CD14-positive monocyte (primary cell): ENCODE results near the gene ARHGDIB. TPM values are rescaled to one million over a fixed set of nuclear protein-coding genes. Genes with fewer than 3 reads are reported as not detected.

Experiments
- DNase-seq, 3 donors: peaks; one replicate each; pipeline ENCODE4 v3.0.0-alpha.2; 2011 to 2022
- H2AFZ ChIP-seq: 2 replicates; pipeline ENCODE4 v1.6.0; 2012; ENCODE audit warnings: mild to moderate bottlenecking, low read depth, low read length, inconsistent platforms; ENCODE audit not compliant: insufficient read depth, poor library complexity, severe bottlenecking
- H3K27ac ChIP-seq, 2 donors: 1 replicate in 1 of 2; 2 replicates in 1 of 2; pipeline ENCODE4 v1.5.1; 2012 to 2013; ENCODE audit warnings: low read length in 2 of 2, control low read depth in 1 of 2, inconsistent platforms in 1 of 2, low read depth in 1 of 2, mild to moderate bottlenecking in 1 of 2
- H3K27me3 ChIP-seq, 2 donors: one replicate each; pipeline versions ENCODE4 v1.6.0 to v1.6.1; 2011 to 2013; ENCODE audit warnings: low read length in 2 of 2; ENCODE audit not compliant: control insufficient read depth in 2 of 2, insufficient read depth in 2 of 2
- H3K36me3 ChIP-seq, 2 donors: replicated peaks in 1 of 2; 1 replicate in 1 of 2; 2 replicates in 1 of 2; pipeline versions ENCODE4 v1.5.1 to v1.6.1; 2012 to 2013; ENCODE audit warnings: low read length in 2 of 2, control low read depth in 1 of 2, inconsistent platforms in 1 of 2, mild to moderate bottlenecking in 1 of 2; ENCODE audit not compliant: insufficient read depth in 2 of 2, control insufficient read depth in 1 of 2
- H3K4me1 ChIP-seq, 2 donors: 1 replicate in 1 of 2; 2 replicates in 1 of 2; pipeline versions ENCODE4 v1.5.1 to v1.6.1; 2012 to 2013; ENCODE audit warnings: low read length in 2 of 2, control low read depth in 1 of 2, inconsistent platforms in 1 of 2, mild to moderate bottlenecking in 1 of 2, moderate library complexity in 1 of 2; ENCODE audit not compliant: insufficient read depth in 2 of 2, control insufficient read depth in 1 of 2
- H3K4me2 ChIP-seq: replicated peaks from 2 replicates; pipeline ENCODE3; 2012; ENCODE audit warnings: low read length, moderate library complexity, mild to moderate bottlenecking; ENCODE audit not compliant: poor library complexity, severe bottlenecking; ENCODE audit errors: extremely low read depth
- H3K4me3 ChIP-seq, 3 experiments: fragments of 200-600 bp in 1 of 3; sonication (generic) in 1 of 3; replicated peaks in 1 of 3; 1 replicate in 2 of 3; 2 replicates in 1 of 3; pipeline ENCODE4 v1.5.1; 2011 to 2013; ENCODE audit warnings: low read length in 3 of 3, mild to moderate bottlenecking in 3 of 3, control low read depth in 2 of 3, low read depth in 2 of 3, inconsistent platforms in 1 of 3, moderate library complexity in 1 of 3
- H3K79me2 ChIP-seq: 2 replicates; pipeline ENCODE4 v1.6.0; 2012; ENCODE audit warnings: mild to moderate bottlenecking, control low read depth, inconsistent platforms, low read length, moderate library complexity; ENCODE audit not compliant: insufficient read depth
- H3K9ac ChIP-seq: 2 replicates; pipeline ENCODE4 v1.6.0; 2017; ENCODE audit warnings: low read length, mild to moderate bottlenecking; ENCODE audit not compliant: insufficient read depth, poor library complexity, severe bottlenecking
- H3K9me3 ChIP-seq, 2 donors: replicated peaks in 1 of 2; 1 replicate in 1 of 2; 2 replicates in 1 of 2; pipeline versions ENCODE4 v1.5.1 to v1.6.1; 2012 to 2013; ENCODE audit warnings: low read length in 2 of 2, control low read depth in 1 of 2; ENCODE audit not compliant: control insufficient read depth in 1 of 2, insufficient read depth in 1 of 2
- H4K20me1 ChIP-seq: 2 replicates; pipeline ENCODE4 v1.6.0; 2012; ENCODE audit warnings: mild to moderate bottlenecking, low read length, control low read depth, moderate library complexity; ENCODE audit not compliant: insufficient read depth
- H3K27ac Mint-ChIP-seq, 7 donors: one replicate each; pipeline ENCODE4 v1.8.0; 2020; ENCODE audit warnings: mild to moderate bottlenecking in 7 of 7, mixed read lengths in 7 of 7, moderate library complexity in 6 of 7, inconsistent platforms in 2 of 7
- H3K27me3 Mint-ChIP-seq, 3 donors: one replicate each; pipeline ENCODE4 v1.8.0; 2021 to 2022; ENCODE audit warnings: low read depth in 3 of 3, mild to moderate bottlenecking in 3 of 3, mixed read lengths in 3 of 3, moderate library complexity in 3 of 3, inconsistent platforms in 1 of 3
- H3K36me3 Mint-ChIP-seq, 2 donors: one replicate each; pipeline ENCODE4 v1.8.0; 2020; ENCODE audit warnings: mixed read lengths in 2 of 2, inconsistent platforms in 1 of 2, mild to moderate bottlenecking in 1 of 2
- H3K4me1 Mint-ChIP-seq: one replicate; pipeline ENCODE4 v1.8.0; 2020; ENCODE audit warnings: mild to moderate bottlenecking, mixed read lengths
- H3K4me3 Mint-ChIP-seq, 2 donors: one replicate each; pipeline ENCODE4 v1.8.0; 2020; ENCODE audit warnings: mild to moderate bottlenecking in 2 of 2, mixed read lengths in 2 of 2, moderate library complexity in 1 of 2
- H3K9me3 Mint-ChIP-seq, 7 donors: one replicate each; pipeline ENCODE4 v1.8.0; 2020 to 2022; ENCODE audit warnings: mixed read lengths in 7 of 7, mild to moderate bottlenecking in 6 of 7, moderate library complexity in 6 of 7, inconsistent platforms in 2 of 7
- CTCF ChIP-seq: fragments of 200-600 bp; IDR thresholded peaks from one replicate; pipeline ENCODE4 v1.8.0; 2022; ENCODE audit warnings: antibody characterized with exemption, mild to moderate bottlenecking
- WGBS: methylation state at CpG from one replicate; pipeline ENCODE4 v1.1.5; 2013; ENCODE audit warnings: missing lambda C conversion rate; ENCODE audit not compliant: insufficient coverage; 5-methylcytosine and 5-hydroxymethylcytosine counted together
- intact Hi-C, 2 donors: fragments of 100-400 bp; cut with micrococcal nuclease; formaldehyde crosslinking; loops; one replicate each; pipeline versions ENCODE4 v1.15.0 to v1.15.1; 2023
- polyA plus RNA-seq, 3 donors: library from polyadenylated mRNA; depleted of rRNA in 1 of 3; unstranded in 2 of 3; stranded (reverse) in 1 of 3; fragments of 300-500 nt in 2 of 3; fragments of >200 nt in 1 of 3; fragmentation: Illumina TruSeq in 2 of 3; gene quantifications; 1 replicate in 2 of 3; 2 replicates in 1 of 3; pipeline ENCODE4 v1.2.3, GENCODE V29; 2012 to 2021

The ARHGDIB gene
- polyA plus RNA-seq, 3 donors = 1,199 to 2,228 (median 1,854) TPM

GRCh38 chr12:14938301-14938700 is 23.1 kb downstream of the ARHGDIB start, which contains the start of gene ERP27:
ERP27 (minus strand) TSS chr12:14938537; CDS start chr12:14938508, 29 bp downstream.
- H2AFZ ChIP-seq = no peak within 1 kb of the TSS
- H3K9ac ChIP-seq = no peak within 1 kb of the TSS
- no peaks in the 10 kb centered on the region for H3K27me3 ChIP-seq
- H3K9me3 ChIP-seq = no peaks in the 10 kb centered on the region
- Mint-ChIP-seq H3K4me1 (peaks cover 35% of the 10 kb centered on the region), H3K4me3 (no peak within 1 kb of the TSS), H3K36me3 (peaks cover 60 to 70% of the 10 kb centered on the region in 2 donors), H3K27ac (peak within 1 kb of the TSS in 6 of 7 donors; percentile 14 to 82 (median 54)), H3K9me3 (no peaks in the 10 kb centered on the region), H3K27me3 (no peaks in the 10 kb centered on the region)
- H3K4me1 ChIP-seq = peaks cover 6 to 21% of the 10 kb centered on the region in 2 donors
- H3K4me2 ChIP-seq = no peak within 1 kb of the TSS
- 0% methylated on average over 1 of the region's 3 CpGs for whole genome bisulfite sequencing
- H4K20me1 ChIP-seq = peaks cover 53% of the 10 kb centered on the region
- no peak within 1 kb of the TSS for H3K4me3 ChIP-seq
- DNase-seq = no peak
- H3K79me2 ChIP-seq = peaks cover 11% of the 10 kb centered on the region
- no peak for TF ChIP-seq CTCF
- H3K27ac ChIP-seq = peak within 1 kb of the TSS in 1 of 2 donors; percentile 63
- intact Hi-C loops = loop anchor here in 1 of 2 donors (10.0 kb wide), 1 partner anchor 94 kb away; the partner anchor contains the start of gene ART4
- peaks cover 47 to 88% of the 10 kb centered on the region in 2 donors for H3K36me3 ChIP-seq

- no CpG with 5 or more reads among the region's 1 CpG for WGBS
- peak; percentile 51 for TF ChIP-seq CTCF
- DNase-seq = peak in 1 of 3 donors; percentile 32
- H3K27me3 ChIP-seq = no peaks in the 10 kb centered on the region
- Mint-ChIP-seq H3K9me3 (no peaks in the 10 kb centered on the region), H3K27ac (peak overlapping the region in 4 of 7 donors; percentile 22 to 82 (median 56)), H3K4me3 (no peak overlapping the region), H3K27me3 (no peaks in the 10 kb centered on the region), H3K36me3 (peaks cover 61 to 69% of the 10 kb centered on the region in 2 donors), H3K4me1 (peaks cover 35% of the 10 kb centered on the region)
- H3K4me3 ChIP-seq = no peak overlapping the region
- no peak overlapping the region for H3K4me2 ChIP-seq
- intact Hi-C loops = loop anchor here in 1 of 2 donors (10.0 kb wide), 1 partner anchor 93 kb away; the partner anchor contains the start of gene ART4
- H3K9me3 ChIP-seq = no peaks in the 10 kb centered on the region
- no peak overlapping the region for H3K27ac ChIP-seq
- H3K4me1 ChIP-seq = peaks cover 6 to 21% of the 10 kb centered on the region in 2 donors
- no peak overlapping the region for H3K9ac ChIP-seq
- H2AFZ ChIP-seq = no peak overlapping the region
- peaks cover 47% of the 10 kb centered on the region for H4K20me1 ChIP-seq
- H3K79me2 ChIP-seq = peaks cover 7% of the 10 kb centered on the region
- peaks cover 47 to 88% of the 10 kb centered on the region in 2 donors for H3K36me3 ChIP-seq
These were observed 23.7 kb downstream of the ARHGDIB start for GRCh38 chr12:14937689-14938088.
